ENCODE results near the gene GAB2.

GAB2 gene

GRCh38 chr11:78400702-78401101, 16.9 kb downstream of the GAB2 start:
- no peak for DNase-seq (ENCODE audit: low spot score)

GRCh38 chr11:78400116-78400515, 17.5 kb downstream of the GAB2 start:
- DNase-seq (ENCODE audit: low spot score) = no peak

- DNase-seq (ENCODE audit: low spot score) = no peak
Measured at GRCh38 chr11:78399136-78399535, 18.5 kb downstream of the GAB2 start.

- no peak for DNase-seq (ENCODE audit: low spot score)
Measured at GRCh38 chr11:78398715-78399114, 18.9 kb downstream of the GAB2 start.

- DNase-seq (ENCODE audit: low spot score) = no peak
Measured at GRCh38 chr11:78397398-78397797, 20.2 kb downstream of the GAB2 start.

GRCh38 chr11:78395597-78395996, 22.0 kb downstream of the GAB2 start:
- no peak for DNase-seq (ENCODE audit: low spot score)

GRCh38 chr11:78392854-78393253, 24.8 kb downstream of the GAB2 start:
- DNase-seq (ENCODE audit: low spot score) = no peak

GRCh38 chr11:78391424-78391823, 26.2 kb downstream of the GAB2 start:
- DNase-seq (ENCODE audit: low spot score) = no peak

GRCh38 chr11:78390809-78391208, 26.8 kb downstream of the GAB2 start:
- no peak for DNase-seq (ENCODE audit: low spot score)

GRCh38 chr11:78386215-78386941, 31.2 kb downstream of the GAB2 start:
- no peak for DNase-seq (ENCODE audit: low spot score)

- DNase-seq (ENCODE audit: low spot score) = no peak
Measured at GRCh38 chr11:78385205-78385604, 32.4 kb downstream of the GAB2 start.

GRCh38 chr11:78384231-78384630, 33.4 kb downstream of the GAB2 start:
- no peak for DNase-seq (ENCODE audit: low spot score)

GRCh38 chr11:78381865-78382264, 35.8 kb downstream of the GAB2 start:
- no peak for DNase-seq (ENCODE audit: low spot score)

- no peak for DNase-seq (ENCODE audit: low spot score)
Measured at GRCh38 chr11:78380615-78381051, 37.0 kb downstream of the GAB2 start.

GRCh38 chr11:78379039-78379670, 38.5 kb downstream of the GAB2 start:
- DNase-seq (ENCODE audit: low spot score) = no peak

GRCh38 chr11:78377625-78378418, 39.8 kb downstream of the GAB2 start:
- no peak for DNase-seq (ENCODE audit: low spot score)

- no peak for DNase-seq (ENCODE audit: low spot score)
Measured at GRCh38 chr11:78376858-78377257, 40.8 kb downstream of the GAB2 start.

- no peak for DNase-seq (ENCODE audit: low spot score)
Measured at GRCh38 chr11:78374917-78375316, 42.7 kb downstream of the GAB2 start.

- DNase-seq (ENCODE audit: low spot score) = no peak
Measured at GRCh38 chr11:78373689-78374088, 43.9 kb downstream of the GAB2 start.

GRCh38 chr11:78372114-78372768, 45.4 kb downstream of the GAB2 start:
- DNase-seq (ENCODE audit: low spot score) = no peak

GRCh38 chr11:78371221-78371891, 46.3 kb downstream of the GAB2 start:
- no peak for DNase-seq (ENCODE audit: low spot score)
